Adipocyte (in vitro differentiated cells): ENCODE results near the gene BCO1.

Source experiments
- DNase-seq: peaks from one replicate; pipeline ENCODE4 v3.0.0-alpha.2; 2015; ENCODE audit warnings: low read depth
- H3K27me3 ChIP-seq: replicated peaks from 2 replicates; pipeline ENCODE4 v1.7.0; 2013; ENCODE audit warnings: mild to moderate bottlenecking, low read length, moderate library complexity; ENCODE audit not compliant: control insufficient read depth, insufficient read depth
- H3K36me3 ChIP-seq: 2 replicates; pipeline ENCODE4 v1.7.0; 2013; ENCODE audit warnings: low read length, mild to moderate bottlenecking, moderate library complexity; ENCODE audit not compliant: control insufficient read depth, insufficient read depth, severe bottlenecking
- H3K4me1 ChIP-seq: 2 replicates; pipeline ENCODE4 v1.7.0; 2013; ENCODE audit warnings: mild to moderate bottlenecking, low read length, moderate library complexity; ENCODE audit not compliant: control insufficient read depth, insufficient read depth
- H3K4me3 ChIP-seq: 2 replicates; pipeline ENCODE4 v1.7.0; 2013; ENCODE audit warnings: mild to moderate bottlenecking, low read length, moderate library complexity
- H3K9ac ChIP-seq: 2 replicates; pipeline ENCODE4 v1.7.0; 2013; ENCODE audit warnings: mild to moderate bottlenecking, low read length, moderate library complexity
- H3K9me3 ChIP-seq: 2 replicates; pipeline ENCODE4 v1.7.0; 2013; ENCODE audit warnings: mild to moderate bottlenecking, low read length, moderate library complexity; ENCODE audit not compliant: control insufficient read depth

The BCO1 gene

DNA sequence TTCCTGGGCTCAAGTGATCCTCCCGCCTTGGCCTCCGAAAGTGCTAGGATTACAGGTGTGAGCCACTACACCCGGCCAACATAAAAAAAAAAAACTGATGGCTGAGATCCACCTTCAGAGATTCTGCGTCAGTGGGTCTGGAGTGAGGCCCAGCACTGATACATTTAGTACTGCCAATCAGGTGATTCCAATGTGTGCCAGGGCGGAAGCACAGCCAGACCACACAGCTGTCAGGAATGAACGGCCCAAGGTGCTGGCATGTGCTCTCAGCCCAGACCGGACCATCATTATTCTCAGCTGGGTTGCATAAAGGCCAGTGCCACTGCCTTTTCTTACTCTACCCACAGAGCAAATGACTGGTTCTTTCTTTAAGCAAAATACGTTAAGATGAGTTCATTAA lies 1.2 kb upstream of the BCO1 start:
- H3K9ac ChIP-seq: no peak overlapping the region
- H3K4me3 ChIP-seq: no peak overlapping the region
- no peaks in the 10 kb centered on the region for H3K4me1 ChIP-seq
- DNase-seq: no peak
- H3K36me3 ChIP-seq: no peaks in the 10 kb centered on the region
- peaks cover 14% of the 10 kb centered on the region for H3K27me3 ChIP-seq
- H3K9me3 ChIP-seq: no peaks in the 10 kb centered on the region

DNA sequence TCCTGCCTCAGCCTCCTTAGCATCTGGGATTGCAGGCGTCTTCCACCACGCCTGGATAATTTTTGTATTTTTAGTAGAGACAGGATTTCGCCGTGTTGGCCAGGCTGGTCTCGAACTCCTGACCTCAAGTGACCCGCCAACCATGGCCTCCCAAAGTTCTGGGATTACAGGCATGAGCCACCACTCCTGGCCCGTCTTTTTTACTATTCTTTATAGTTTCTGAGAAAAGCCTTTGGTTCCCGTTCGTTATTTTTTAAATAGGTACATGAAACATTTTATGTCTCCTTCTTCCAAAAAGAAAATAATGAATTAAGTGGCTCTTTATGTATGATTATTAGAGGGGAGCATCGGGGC lies 570 bp upstream of the BCO1 start:
- H3K4me3 ChIP-seq: peak overlapping the region; percentile 65
- no peaks in the 10 kb centered on the region for H3K4me1 ChIP-seq
- peaks cover 8% of the 10 kb centered on the region for H3K27me3 ChIP-seq
- H3K9ac ChIP-seq: peak overlapping the region; percentile 60
- H3K36me3 ChIP-seq: no peaks in the 10 kb centered on the region
- DNase-seq: no peak
- no peaks in the 10 kb centered on the region for H3K9me3 ChIP-seq

DNA sequence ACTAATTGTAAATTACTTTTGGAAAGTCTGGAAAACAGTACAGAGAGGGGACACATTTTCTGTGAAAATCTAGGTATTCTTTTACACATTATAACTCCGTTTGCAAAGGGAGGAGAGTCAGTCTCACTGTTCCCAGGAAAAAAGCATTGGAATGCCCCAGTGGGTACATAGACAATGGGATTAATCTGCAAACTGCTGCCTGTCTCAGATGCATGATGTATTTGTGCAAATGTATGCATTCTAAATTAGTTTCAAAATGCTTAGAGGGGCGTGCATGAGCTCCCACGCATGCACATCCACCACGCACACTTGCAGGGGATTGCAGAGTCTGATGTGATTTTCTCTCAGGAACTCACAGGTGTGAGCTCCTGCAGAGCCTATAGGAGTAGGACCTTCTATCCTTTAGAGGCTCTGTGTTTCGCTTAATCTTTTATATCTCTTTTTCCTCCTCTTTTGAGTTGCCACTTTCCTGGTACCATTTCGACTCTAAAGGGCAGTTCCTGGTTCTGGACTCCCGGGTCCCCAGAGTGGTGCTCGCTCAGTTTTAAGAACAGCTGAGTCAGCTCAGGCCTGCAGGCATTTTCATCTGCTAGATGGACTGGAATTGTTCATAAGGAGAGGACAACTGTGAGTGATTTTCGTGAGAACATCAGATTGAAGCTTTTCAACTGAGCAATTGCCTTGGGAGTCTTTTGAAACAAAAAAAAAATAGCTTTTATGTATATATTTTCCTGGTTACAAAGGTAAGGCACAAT lies 1.1 kb downstream of the BCO1 start:
- H3K4me3 ChIP-seq: no peak overlapping the region
- H3K4me1 ChIP-seq: no peaks in the 10 kb centered on the region
- H3K36me3 ChIP-seq: no peaks in the 10 kb centered on the region
- H3K9ac ChIP-seq: no peak overlapping the region
- peaks cover 14% of the 10 kb centered on the region for H3K27me3 ChIP-seq
- H3K9me3 ChIP-seq: no peaks in the 10 kb centered on the region
- DNase-seq: no peak

DNA sequence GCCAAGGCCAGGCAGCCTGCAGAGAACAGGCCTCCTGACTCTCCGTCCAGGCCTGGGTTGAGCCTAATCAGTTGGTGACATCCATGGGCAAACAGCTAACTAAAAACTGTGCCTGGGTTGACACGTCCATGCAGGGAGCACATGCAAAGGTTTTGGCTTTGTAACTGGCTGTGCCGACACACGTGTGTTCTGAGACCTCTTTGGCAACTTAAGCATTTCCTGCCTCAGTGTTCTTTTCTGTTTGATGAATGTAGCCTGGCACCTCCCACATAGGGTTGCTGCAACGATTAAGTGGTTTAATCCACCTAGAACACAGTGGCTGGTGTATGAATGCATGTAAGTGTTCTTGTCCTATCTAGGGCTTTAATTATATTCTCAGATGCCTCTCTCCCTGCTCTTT lies 3.2 kb downstream of the BCO1 start:
- Histone ChIP-seq H3K9ac (no peak overlapping the region), H3K4me3 (no peak overlapping the region), H3K9me3 (no peaks in the 10 kb centered on the region), H3K27me3 (peaks cover 19% of the 10 kb centered on the region), H3K36me3 (no peaks in the 10 kb centered on the region), H3K4me1 (no peaks in the 10 kb centered on the region)
- DNase-seq: no peak

DNA sequence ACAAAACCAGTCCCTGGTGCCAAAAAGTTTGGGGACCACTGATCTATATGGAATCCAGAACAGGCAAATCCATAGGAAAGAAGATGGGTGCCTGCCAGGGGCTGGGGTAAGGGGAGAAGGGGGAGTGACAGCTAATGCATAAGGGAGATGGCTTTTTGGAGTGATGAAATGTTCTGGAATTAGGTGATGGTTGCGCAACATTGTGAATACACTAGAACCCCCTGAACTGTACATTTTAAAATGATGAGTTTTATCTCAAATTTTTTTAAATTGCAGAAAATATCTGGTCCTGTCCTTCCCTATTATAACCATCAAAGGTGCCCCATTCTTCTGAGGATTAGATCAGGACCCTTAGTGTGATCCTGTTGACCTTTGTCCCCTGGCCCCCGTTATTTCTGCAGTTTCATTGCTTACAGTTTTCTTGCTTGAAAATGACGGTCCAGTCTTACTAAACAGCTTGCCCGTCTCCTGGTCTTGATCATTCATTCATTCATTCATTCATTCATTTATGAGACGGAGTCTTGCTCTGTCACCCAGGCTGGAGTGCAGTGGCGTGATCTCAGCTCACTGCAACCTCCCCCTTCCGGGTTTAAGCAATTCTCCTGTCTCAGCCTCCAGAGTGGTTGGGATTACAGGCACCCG lies 4.6 kb downstream of the BCO1 start:
- Histone ChIP-seq H3K4me3 (no peak overlapping the region), H3K36me3 (no peaks in the 10 kb centered on the region), H3K9ac (no peak overlapping the region), H3K4me1 (no peaks in the 10 kb centered on the region), H3K9me3 (no peaks in the 10 kb centered on the region), H3K27me3 (peaks cover 19% of the 10 kb centered on the region)
- peak; percentile 32 for DNase-seq

DNA sequence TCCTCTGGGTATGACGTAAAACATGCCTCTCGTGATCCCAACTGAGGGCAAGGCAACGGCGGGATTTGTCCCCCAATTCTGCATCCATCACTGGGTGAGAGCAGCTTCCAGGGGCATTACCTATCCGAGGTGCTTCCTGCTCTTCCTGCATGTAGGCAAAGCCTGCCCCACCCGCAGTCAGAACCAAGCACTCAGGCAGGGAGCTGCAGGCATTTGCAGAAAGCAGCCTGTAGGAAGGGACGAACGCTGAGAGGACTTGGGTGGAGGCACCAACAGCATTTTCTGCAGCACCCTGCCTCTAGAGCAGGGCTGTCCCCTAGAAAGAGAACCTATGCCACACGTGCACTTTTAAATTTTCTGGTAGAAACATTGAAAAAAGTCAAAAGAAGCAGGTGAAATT lies 5.5 kb downstream of the BCO1 start:
- H3K27me3 ChIP-seq: peaks cover 19% of the 10 kb centered on the region
- DNase-seq: no peak
- no peak overlapping the region for H3K4me3 ChIP-seq
- H3K9me3 ChIP-seq: no peaks in the 10 kb centered on the region
- no peaks in the 10 kb centered on the region for H3K4me1 ChIP-seq
- no peaks in the 10 kb centered on the region for H3K36me3 ChIP-seq
- no peak overlapping the region for H3K9ac ChIP-seq

DNA sequence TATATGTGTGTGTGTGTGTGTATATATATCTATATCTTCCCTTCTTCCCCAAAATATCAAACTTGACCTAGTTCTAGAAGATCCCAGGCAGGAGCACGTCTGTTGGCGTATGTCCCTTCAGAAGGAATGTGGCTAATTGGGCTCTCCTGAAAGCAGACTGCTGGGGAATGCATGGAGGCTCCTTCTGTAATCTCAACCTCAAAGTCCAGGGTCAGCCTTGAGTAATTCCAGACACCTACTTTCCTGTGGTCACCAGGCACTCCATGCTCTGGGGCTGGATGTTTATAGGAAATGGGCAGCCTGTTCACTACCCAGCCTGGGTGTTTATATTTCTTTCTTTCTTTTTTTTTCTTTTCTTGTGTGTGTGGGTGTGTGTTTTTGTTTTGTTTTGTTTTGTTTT lies 13.4 kb downstream of the BCO1 start:
- Histone ChIP-seq H3K9me3 (no peaks in the 10 kb centered on the region), H3K4me1 (no peaks in the 10 kb centered on the region), H3K36me3 (no peaks in the 10 kb centered on the region), H3K27me3 (peaks cover 5% of the 10 kb centered on the region), H3K4me3 (no peak overlapping the region), H3K9ac (no peak overlapping the region)
- peak; percentile 65 for DNase-seq

DNA sequence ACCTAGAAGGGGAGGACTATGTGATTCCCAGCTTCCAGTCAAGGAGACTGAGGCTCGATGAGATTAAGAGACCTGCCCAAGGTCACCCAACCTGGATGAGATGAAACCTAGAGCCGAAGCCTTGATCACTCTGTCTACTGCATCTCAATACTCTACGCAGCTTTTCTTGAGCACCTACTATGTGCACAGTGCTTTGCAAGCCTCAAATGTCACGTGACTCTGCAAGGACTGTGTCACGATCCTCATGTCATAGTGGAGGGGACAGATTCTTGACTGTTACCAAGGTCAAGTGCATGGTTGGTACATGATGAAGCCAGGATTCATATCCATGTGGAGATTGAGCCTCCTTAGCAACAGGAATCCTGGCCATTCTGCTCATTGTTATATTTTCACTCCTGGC lies 14.7 kb downstream of the BCO1 start:
- H3K4me1 ChIP-seq: no peaks in the 10 kb centered on the region
- H3K9me3 ChIP-seq: no peaks in the 10 kb centered on the region
- H3K36me3 ChIP-seq: no peaks in the 10 kb centered on the region
- DNase-seq: no peak
- peaks cover 5% of the 10 kb centered on the region for H3K27me3 ChIP-seq
- H3K4me3 ChIP-seq: no peak overlapping the region
- H3K9ac ChIP-seq: no peak overlapping the region

DNA sequence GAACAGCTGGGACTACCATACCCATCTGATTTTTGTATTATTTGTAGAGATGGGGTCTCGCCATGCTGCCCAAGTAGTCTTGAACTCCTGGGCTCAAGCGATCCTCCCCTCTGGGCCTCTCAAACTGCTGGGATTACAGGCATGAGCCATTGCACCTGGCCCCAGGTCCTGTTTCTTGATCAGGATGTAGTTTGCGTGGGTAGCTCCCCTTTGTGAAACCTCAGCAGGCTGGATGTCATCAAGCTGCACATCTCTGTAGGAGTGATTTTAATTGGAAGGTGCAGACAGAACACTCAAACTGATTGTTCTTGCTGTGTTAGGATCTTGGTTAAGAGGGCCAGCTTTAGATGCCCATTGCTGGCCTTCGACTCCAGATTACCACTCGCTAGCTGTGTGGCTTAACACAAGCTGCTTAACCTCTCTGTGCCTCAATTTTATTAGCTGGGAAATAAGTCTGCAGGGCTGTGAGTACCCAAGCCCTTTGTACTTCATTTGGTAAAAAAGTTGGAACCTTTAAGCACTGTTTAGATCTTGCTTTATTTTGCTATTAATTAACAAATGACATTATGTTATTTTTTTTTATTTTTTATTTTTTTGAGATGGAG lies 16.5 kb downstream of the BCO1 start:
- Histone ChIP-seq H3K27me3 (peaks cover 8% of the 10 kb centered on the region), H3K9ac (no peak overlapping the region), H3K9me3 (peaks cover 4% of the 10 kb centered on the region), H3K4me3 (no peak overlapping the region), H3K4me1 (no peaks in the 10 kb centered on the region), H3K36me3 (no peaks in the 10 kb centered on the region)
- DNase-seq: no peak

DNA sequence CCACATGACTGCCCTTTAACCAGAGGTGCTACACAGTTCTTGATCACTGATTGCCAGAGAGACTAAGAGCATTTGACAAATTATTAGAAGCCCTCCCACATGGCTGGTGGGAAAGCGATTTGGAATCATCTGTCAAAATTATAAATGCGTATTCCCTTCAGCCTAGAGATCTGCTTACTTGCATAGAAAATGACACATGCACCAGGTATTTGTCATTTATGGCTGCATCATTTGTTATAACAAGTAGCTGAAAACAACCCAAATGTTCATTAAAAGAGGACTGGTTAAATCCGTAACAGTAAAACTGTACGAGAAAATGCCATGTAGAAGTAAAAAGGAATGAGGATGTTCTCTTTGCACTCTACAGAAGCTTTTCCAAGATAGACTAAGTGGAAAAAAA lies 21.4 kb downstream of the BCO1 start:
- Histone ChIP-seq H3K9ac (no peak overlapping the region), H3K27me3 (peaks cover 5% of the 10 kb centered on the region), H3K4me1 (peaks cover 12% of the 10 kb centered on the region), H3K9me3 (peaks cover 4% of the 10 kb centered on the region), H3K4me3 (no peak overlapping the region), H3K36me3 (no peaks in the 10 kb centered on the region)
- no peak for DNase-seq

DNA sequence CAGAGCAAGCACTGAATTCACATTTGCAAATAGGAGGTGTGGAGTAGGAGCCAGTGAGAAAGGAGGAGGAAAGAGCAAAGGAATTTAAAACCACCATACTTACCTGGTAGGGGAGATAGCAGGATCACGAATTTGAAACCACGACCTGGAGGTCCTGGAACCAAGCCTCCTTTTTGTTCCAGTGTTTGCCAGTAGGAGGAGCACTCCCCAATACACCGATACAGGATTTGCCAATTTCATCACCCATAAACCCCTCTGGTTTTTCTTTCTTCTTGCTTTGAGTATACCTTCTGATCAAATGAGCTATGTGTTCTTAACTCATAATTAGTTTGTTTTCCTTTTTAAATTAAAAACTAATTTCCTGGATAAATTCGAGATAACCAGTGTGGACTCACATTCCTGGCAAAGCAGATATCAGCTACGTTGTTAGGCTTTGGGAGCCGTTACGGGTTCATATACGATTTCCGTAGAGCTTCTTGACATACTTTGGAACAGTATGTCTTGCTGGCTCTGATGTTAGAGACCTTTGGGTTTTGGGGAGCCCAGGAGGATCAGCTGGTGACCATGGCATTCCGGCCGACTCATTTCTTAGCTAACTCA lies 22.7 kb downstream of the BCO1 start:
- H3K4me3 ChIP-seq: no peak overlapping the region
- H3K4me1 ChIP-seq: peaks cover 19% of the 10 kb centered on the region
- peaks cover 4% of the 10 kb centered on the region for H3K9me3 ChIP-seq
- peak; percentile 34 for DNase-seq
- H3K27me3 ChIP-seq: peaks cover 3% of the 10 kb centered on the region
- H3K36me3 ChIP-seq: no peaks in the 10 kb centered on the region
- H3K9ac ChIP-seq: no peak overlapping the region
